GM10248 (cell line): ENCODE results near the gene CD34.

ENCODE experiments used
- CTCF ChIA-PET: fragments of 300-600 bp; sonication (Branson Sonifier 250); formaldehyde crosslinking; extraction: SDS; loops from one replicate; lab custom pipeline; 2021; ENCODE audit warnings: antibody characterized with exemption; lab: Yijun Ruan, JAX
- POLR2A ChIA-PET: fragments of 350-650 bp; sonication (Branson Sonifier 250); formaldehyde crosslinking; extraction: SDS; loops from one replicate; lab custom pipeline; 2020; ENCODE audit warnings: antibody characterized with exemption; lab: Yijun Ruan, JAX
- DNase-seq: peaks from one replicate; pipeline ENCODE4 v3.0.0; 2012; ENCODE audit errors: extremely low spot score
- CTCF ChIP-seq: IDR thresholded peaks from 2 replicates; pipeline ENCODE4 v1.5.1; 2012; ENCODE audit warnings: mild to moderate bottlenecking, low read depth; ENCODE audit errors: extremely low read depth, missing control alignments, control extremely low read depth

Gene CD34

GRCh38 chr1:207898260-207898659 lies 12.7 kb downstream of the CD34 start:
- no peak for TF ChIP-seq CTCF
- POLR2A ChIA-PET, result no interaction called here
- no peak for DNase-seq
- CTCF ChIA-PET, result interaction anchor here (1.2 to 13.5 kb wide), 14 partner anchors 10 to 171 kb away, joined by 3 to 243 read pairs (median 8); no protein-coding TSS in a partner anchor

GRCh38 chr1:207897188-207897587 lies 13.7 kb downstream of the CD34 start:
- no peak for TF ChIP-seq CTCF
- DNase-seq, result no peak
- ChIA-PET POLR2A (no interaction called here), CTCF (interaction anchor here (0.6 to 13.5 kb wide), 30 partner anchors 9 to 324 kb away, joined by 3 to 243 read pairs (median 5); no protein-coding TSS in a partner anchor)

- no peak for DNase-seq
- POLR2A ChIA-PET, result no interaction called here
- no peak for TF ChIP-seq CTCF
- CTCF ChIA-PET, result interaction anchor here (1.1 to 13.5 kb wide), 26 partner anchors 7 to 325 kb away, joined by 3 to 243 read pairs (median 7); no protein-coding TSS in a partner anchor
These were observed 14.4 kb downstream of the CD34 start for GRCh38 chr1:207896547-207896946.

- CTCF ChIA-PET, result interaction anchor here (0.7 to 13.5 kb wide), 13 partner anchors 9 to 212 kb away, joined by 3 to 243 read pairs (median 4); no protein-coding TSS in a partner anchor
- POLR2A ChIA-PET, result no interaction called here
- no peak for DNase-seq
- no peak for TF ChIP-seq CTCF
These were observed 16.2 kb downstream of the CD34 start for GRCh38 chr1:207894704-207895103.

GRCh38 chr1:207893737-207894582 lies 17.0 kb downstream of the CD34 start:
- TF ChIP-seq CTCF, result no peak
- ChIA-PET POLR2A (no interaction called here), CTCF (interaction anchor here (0.8 to 13.5 kb wide), 6 partner anchors 9 to 212 kb away, joined by 3 to 243 read pairs (median 13); no protein-coding TSS in a partner anchor)
- DNase-seq, result no peak

- DNase-seq, result no peak
- no peak for TF ChIP-seq CTCF
- POLR2A ChIA-PET, result no interaction called here
- CTCF ChIA-PET, result interaction anchor here (3.3 kb wide), 1 partner anchor 70 kb away, joined by 15 read pairs; no protein-coding TSS in a partner anchor
These were observed 18.2 kb downstream of the CD34 start for GRCh38 chr1:207892764-207893163.
